ENCODE data around the gene ATG7.
"Not testable (repeated sequence)": the region's sequence is repeated elsewhere in the genome, so short reads cannot be mapped to it uniquely, and the experiment has no call there.

The ATG7 gene

GRCh38 chr3:11568503-11569155 is 296.4 kb downstream of the ATG7 start:
- DNase-seq (ENCODE audit: low read depth in 2 of 2), result no peak

DNA sequence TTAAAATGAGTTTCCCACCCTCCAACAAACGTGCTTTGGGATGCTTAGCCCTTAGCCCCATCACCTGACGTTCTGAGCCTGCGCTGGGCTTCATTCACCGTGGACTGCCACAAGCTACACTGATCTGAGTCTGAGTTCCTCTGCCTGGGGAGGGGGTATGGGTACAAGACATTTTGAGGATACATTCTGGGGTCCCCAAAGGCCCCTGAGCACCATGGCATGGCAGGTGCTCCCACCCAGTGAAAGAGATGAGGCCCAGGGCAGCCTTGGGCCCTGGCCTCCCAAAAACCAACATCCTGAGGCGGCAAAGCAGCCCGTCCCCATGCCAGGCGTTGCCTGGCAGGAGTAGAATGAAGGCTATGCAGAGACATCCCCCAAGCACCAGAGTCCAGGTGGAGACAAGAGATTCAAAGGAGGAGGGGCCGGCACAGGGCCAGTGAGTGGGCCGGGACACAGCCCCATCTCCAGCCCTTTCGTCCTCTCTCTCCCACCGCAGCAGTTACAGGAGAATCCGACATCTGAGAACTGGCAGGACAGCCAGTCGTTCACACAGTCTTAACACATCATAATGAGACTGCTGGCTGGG is 297.1 kb downstream of the ATG7 start:
- DNase-seq (ENCODE audit: low read depth in 2 of 2), result no peak

- DNase-seq (ENCODE audit: low read depth in 2 of 2), result no peak
These were observed 298.1 kb downstream of the ATG7 start for GRCh38 chr3:11570251-11570650.

DNA sequence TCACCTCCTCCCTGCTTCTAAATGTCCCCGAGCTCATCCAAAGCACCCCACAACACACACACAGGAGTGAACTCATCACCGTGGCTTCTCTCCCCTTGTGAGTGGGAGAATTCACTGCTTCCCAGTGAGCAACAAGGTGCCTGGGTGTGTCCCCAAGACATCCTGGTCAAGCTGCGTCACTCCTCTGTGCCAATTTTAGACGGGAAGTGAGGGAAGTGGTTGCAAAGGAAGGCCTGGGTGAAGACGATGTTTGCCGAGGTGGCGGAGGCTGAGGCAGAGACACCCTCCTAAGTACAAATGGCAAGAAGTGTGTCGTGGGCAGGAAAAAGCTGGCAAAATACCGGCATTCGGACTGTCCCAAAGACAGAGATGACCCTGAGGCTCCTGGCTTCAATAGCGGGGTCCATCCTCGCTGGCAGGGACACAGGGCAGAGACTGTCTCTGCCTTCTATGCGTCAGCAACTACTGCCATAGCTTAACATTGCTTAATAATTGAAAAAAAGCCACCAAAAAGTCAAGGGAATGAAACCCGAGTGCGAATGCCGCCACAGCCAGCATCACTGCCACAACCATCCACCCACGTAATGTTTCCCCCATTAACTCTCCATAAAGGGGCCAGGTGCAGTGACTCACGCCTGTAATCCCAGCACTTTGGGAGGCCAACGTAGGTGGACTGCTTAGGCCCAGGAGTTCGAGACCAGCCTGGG is 298.7 kb downstream of the ATG7 start:
- DNase-seq (ENCODE audit: low read depth in 2 of 2), result no peak

- DNase-seq (ENCODE audit: low read depth in 2 of 2), result not testable (repeated sequence)
These were observed 300.5 kb downstream of the ATG7 start for GRCh38 chr3:11572660-11573059.

DNA sequence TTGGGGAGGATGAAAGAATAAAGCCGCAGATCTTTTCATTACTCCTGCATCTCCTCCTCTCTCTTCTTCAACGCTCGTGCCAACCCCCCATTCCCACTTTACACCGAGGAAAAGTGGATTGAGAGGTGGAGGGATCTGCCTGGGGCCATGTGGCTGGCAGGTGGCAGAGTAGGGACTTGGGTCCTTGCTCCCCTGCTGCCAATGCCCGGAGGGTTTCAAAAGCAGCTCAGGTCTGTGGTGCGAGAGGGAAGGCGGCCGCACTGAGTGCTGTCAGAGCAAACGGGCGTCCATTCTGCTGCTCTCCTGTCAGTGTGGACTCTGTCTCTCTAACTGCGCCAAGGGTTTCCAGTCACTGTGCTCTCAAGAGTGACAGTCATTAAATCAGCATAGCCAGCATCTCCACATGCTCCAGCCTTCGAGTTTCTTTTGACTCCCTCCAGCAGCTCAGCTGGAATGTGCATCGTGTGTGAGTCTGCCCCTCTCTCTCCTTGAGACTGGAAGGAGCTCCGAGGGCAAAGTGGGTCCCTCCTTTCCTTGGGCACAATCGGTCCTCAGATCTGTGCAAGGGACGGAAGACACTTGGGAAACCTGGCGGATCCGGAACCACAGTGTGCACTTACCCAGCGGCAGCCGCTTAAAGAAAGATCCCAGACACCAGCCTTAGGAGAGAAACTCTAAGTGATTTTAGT is 302.9 kb downstream of the ATG7 start:
- no peak for DNase-seq (ENCODE audit: low read depth in 2 of 2)

DNA sequence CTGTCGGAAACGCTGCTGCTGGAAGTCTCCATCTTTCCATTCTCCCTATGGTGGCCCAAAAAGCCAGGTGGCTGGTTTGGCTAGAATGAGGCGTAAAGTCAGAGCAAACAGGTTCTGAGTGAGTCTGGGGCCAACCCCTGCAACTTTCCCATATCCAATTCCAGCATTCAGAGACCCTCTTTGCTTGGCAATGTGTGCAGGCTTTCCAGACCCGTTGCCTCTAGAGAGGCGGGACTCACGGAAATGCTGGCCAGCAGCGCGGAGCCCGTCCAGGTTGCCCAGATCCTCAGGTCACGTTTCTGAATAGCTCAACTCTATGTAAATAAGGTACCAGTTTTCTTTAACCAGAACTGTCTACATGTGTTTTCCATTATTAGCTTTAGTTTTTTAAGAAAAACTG is 303.5 kb downstream of the ATG7 start:
- no peak for DNase-seq (ENCODE audit: low read depth in 2 of 2)

- DNase-seq (ENCODE audit: low read depth in 2 of 2), result no peak
These were observed 304.3 kb downstream of the ATG7 start for GRCh38 chr3:11576453-11576852.

- DNase-seq (ENCODE audit: low read depth in 2 of 2), result no peak
These were observed 306.0 kb downstream of the ATG7 start for GRCh38 chr3:11578169-11578568.

DNA sequence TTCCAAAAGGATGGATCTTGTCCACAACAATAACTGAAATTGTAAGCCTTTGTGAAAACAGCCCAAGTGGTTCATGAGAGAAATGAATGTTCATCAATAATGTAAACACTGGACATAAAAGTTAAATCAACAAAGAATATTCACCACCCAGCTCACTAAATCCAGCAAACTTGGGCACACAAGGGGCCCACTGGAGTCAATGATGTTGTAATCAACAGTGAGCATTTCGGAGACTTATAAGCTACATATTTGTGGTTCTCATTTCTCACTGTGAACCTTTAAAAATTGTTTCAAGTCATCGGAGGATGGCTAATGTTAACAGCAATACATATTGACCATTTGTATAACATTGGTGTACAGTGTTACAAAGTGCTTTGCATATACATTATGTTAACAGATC is 308.4 kb downstream of the ATG7 start:
- DNase-seq (ENCODE audit: low read depth in 2 of 2), result no peak

DNA sequence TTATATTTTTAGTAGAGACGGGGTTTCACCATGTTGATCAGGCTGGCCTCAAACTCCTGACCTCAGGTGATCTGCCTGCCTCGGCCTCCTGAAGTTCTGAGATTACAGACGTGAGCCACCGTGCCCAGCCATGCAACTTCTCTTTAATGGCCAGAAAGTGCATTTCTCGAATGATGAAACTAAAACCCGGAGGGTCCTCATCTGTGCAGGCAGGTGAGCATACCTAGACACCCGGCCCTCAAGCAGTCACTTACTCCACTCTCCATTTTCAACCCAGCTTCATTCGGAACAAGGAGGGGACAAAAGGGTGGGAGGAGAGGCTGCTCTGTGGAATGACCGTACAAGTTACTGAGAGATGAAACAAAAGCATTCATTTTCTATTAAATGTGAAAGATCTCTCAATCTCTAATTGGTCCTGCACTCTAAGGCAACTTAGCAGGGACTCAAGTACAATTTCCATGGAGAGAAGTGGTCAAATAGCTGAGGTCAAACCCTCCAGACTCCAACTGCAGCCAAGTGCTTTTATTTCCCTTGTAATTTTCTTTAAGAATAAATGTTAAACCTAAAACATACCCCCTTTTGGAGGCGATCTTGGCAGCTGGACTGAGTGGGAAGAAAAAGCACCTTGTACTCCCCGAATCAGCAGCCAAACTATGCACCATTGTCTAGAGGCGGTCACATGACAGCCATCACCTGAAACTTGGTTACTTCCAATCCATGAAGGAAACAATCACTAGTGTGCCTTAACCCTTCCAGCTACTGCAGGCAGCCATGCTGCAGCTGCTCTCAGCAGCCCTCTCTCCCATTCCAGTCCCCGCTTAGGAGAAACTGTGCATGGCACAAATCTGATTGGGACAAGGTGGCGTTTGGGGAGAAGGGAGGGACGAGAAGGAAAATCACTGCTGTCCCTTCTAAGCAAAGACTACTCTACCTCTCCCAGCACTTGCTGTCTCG is 309.3 kb downstream of the ATG7 start:
- DNase-seq (ENCODE audit: low read depth in 2 of 2), result no peak

GRCh38 chr3:11582191-11582968 is 310.2 kb downstream of the ATG7 start:
- DNase-seq (ENCODE audit: low read depth in 2 of 2), result no peak

DNA sequence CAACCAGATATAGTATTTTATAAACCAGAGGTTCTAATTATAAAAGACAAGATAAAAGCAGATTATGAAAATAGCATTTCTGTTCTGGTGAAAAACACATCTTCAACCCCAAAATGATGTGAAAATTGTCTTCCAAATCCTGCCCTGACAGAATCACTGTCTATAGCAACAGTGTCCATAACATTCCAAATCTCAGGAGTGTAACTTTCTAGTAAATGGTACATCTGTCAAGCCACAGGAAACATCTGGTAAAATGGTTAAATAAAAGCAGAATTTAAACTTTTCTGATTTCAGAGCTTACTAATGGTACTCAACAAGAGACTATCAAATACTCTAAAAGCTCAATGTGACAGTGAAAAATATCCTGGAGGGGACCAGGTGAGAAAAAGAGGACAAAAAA is 311.0 kb downstream of the ATG7 start:
- no peak for DNase-seq (ENCODE audit: low read depth in 2 of 2)

DNA sequence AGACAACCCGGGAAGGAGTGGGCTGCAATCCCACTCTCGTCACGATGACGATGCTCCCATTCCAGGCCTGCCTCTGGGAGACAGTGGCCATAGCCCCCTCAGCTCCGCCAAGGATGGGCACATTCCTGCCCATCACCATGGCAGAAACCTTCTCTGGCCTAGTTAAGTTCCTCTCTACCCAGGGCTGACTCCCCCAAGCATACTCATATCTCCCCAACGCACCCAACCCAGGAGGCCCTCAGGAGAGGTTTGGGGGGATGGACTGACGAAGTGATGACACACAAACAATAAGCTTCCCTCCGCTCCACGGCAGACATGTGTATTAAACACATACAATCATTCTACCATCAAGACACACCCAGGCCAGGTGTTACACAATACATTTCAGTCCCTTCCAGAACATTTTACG is 311.4 kb downstream of the ATG7 start:
- DNase-seq (ENCODE audit: low read depth in 2 of 2), result no peak

- DNase-seq (ENCODE audit: low read depth in 2 of 2), result no peak
These were observed 312.4 kb downstream of the ATG7 start for GRCh38 chr3:11584570-11584969.

GRCh38 chr3:11587766-11588165 is 315.6 kb downstream of the ATG7 start:
- no peak for DNase-seq (ENCODE audit: low read depth in 2 of 2)

DNA sequence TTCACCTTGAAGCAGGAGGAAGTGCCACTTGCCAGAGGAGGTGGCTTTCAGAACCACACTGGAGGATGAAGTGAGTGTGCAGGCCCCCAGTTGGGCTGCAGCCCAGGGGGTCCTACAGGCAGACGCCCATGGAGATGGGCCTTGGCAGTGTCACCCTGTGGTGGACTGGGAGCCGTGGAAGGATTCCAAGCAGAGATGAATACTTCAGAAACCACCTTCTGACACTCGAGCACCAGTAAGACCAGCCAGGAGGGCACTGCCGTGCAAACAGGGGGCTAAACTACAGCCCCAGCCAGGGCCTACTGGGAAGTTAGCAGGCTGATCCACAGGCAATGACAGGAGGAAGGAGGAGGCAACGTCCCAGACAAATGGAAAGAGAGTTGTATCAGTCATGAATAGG is 316.1 kb downstream of the ATG7 start:
- no peak for DNase-seq (ENCODE audit: low read depth in 2 of 2)

DNA sequence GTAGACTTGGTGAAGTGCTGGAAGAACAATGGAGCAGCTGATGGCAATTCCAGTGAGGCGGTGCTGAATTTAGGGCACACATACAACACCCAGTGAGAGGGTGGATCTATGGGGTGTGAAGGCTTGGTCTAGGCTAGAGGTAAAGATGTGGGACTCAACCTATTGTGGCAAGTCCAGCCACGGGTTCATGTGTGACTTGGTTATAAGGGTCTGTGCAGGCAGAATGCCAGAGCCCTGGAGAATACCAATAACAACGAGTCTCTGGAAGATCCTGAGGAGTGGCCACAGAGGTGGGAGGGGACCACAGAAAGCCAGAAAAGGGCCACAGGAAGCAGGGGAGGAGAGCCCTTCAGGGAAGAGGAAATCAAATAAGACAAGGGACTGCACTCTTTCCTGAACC is 316.6 kb downstream of the ATG7 start:
- DNase-seq (ENCODE audit: low read depth in 2 of 2), result no peak

GRCh38 chr3:11589706-11590105 is 317.5 kb downstream of the ATG7 start:
- DNase-seq (ENCODE audit: low read depth in 2 of 2), result no peak

DNA sequence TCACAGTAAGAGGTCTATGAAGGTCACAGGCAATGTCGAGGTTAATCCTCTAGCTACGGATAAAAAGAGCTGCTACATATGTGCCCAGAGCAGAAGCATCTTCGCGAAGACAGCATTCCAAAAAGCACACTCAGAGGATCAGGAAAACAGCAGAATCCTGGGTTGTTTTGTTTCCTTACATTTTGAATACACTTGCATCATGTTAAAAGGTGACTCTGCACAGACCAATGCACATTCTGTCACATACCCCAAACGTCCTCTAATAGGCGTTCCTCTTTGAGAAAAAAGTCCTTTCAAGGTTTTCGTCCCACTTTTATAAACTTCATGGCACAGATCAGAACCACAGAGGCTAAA is 318.8 kb downstream of the ATG7 start:
- DNase-seq (ENCODE audit: low read depth in 2 of 2), result no peak

All from stimulated activated CD4-positive, alpha-beta T cell treated with anti-CD3 and anti-CD28 coated beads, Interleukin-15, amount 100 ng/mL, for 48 hours (primary cell).